Activated CD4-positive, alpha-beta T cell treated with anti-CD3 and anti-CD28 coated beads for 48 hours (primary cell): Measurements from ENCODE around the gene SPINDOC.
A peak's percentile ranks its signal among the peaks of the same experiment; 100 is the strongest.
"Not testable (repeated sequence)": the region's sequence is repeated elsewhere in the genome, so short reads cannot be mapped to it uniquely, and the experiment has no call there.

Experiments
- DNase-seq: peaks from one replicate; pipeline ENCODE4 v3.0.0-alpha.2; 2020

SPINDOC gene

DNA sequence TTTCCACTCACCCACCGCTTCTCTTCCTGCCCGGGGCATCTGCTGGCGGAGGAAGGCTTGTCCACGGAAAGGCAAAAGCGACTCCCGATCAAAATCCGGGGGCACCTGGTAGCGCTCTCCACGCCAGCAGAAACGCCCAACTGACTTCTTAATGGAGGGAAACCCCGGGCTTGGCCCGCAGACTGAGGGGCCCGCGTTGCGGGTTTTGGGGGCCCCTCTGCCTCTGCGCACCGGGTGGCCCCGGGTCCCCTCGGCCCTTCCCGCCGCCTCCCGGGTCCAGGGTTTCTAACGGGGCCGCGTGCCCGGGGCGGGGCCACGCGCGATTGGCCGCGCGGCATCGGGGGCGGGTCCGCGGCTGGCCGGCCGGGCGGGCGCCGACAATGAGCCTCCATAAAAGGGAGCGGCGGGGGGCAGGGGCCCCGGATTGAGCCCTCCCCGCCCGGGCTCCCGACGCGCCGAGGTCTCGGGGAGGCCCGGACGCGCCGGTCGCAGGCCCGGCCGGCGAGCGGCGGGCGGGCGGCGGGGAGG lies at the start of gene SPINDOC:
SPINDOC (plus strand) TSS at position 422 of the 528 bp plus-strand sequence. CDS start 231 bp downstream, outside the sequence.
- DNase-seq, result peak; percentile 76

- DNase-seq, result no peak
Observed at GRCh38 chr11:63763496-63764339, 49.5 kb upstream of the SPINDOC start.

DNA sequence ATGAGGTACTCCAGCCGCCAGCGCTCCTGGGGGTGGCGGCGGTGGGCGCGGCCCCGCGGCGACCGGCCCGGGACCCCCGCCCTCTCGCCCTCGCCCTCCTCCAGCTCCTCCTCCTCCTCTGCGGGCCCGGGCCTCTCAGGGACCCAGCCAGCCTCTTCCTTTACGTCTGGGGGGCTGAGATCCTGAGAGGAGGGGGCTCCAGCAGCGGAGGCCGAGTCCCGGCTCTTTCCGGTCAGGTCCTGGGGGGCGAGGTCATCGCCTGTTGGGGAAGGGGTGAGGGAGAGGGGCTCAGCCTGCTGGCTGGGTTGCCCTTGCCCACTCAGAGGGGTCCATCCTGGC lies 48.9 kb upstream of the SPINDOC start:
- DNase-seq, result no peak

DNA sequence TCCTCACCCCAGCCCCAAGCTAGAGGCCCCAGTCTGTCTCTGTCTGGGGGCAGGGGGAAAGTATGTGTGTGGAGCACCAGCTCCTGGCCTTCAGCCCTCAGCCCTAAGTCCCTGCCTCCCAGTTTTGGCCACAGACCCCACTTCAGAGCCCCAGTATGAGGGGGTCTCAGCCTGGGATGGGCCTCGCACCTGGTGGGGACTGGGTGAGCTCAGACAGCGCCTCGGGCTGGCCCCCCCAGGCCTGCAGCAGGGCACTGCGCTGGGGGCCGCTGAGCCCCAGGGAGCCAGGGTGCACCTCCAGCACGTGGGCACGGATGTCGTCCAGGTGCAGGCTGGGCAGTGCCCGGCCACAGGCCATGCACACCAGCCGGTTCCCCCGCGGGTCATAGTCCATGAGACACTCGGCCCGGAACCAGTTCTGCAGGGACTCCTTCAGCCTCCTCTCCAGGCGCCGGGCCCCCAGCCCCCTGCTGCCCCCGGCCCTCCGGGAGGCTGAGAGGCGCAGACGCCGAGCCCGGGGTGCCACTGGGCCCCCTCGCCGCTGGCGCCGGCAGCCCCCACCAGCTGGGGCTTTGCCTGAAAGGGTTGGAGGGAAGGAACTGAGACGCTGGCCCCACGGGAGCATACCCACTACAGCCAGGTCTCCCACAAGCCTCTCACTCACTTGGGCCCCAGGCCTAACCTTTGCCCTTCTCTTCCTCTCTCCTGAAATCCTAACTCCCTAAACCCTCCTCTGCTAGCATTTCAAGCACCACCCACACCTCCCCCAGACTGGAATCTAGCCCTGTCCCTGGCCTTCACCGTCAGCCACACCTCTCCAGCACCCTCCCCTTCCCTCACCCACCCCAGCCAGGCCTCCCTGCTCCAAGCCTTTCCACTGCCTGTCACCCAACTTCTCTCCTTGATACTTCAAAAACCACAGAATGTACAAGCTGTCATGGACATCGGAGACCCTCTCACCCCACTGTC lies 48.3 kb upstream of the SPINDOC start:
- no peak for DNase-seq

- no peak for DNase-seq
Observed at GRCh38 chr11:63765688-63766241, 47.5 kb upstream of the SPINDOC start.

GRCh38 chr11:63766531-63767235 lies 46.6 kb upstream of the SPINDOC start:
- DNase-seq, result no peak

- DNase-seq, result no peak
Observed at GRCh38 chr11:63767267-63767564, 46.0 kb upstream of the SPINDOC start.

DNA sequence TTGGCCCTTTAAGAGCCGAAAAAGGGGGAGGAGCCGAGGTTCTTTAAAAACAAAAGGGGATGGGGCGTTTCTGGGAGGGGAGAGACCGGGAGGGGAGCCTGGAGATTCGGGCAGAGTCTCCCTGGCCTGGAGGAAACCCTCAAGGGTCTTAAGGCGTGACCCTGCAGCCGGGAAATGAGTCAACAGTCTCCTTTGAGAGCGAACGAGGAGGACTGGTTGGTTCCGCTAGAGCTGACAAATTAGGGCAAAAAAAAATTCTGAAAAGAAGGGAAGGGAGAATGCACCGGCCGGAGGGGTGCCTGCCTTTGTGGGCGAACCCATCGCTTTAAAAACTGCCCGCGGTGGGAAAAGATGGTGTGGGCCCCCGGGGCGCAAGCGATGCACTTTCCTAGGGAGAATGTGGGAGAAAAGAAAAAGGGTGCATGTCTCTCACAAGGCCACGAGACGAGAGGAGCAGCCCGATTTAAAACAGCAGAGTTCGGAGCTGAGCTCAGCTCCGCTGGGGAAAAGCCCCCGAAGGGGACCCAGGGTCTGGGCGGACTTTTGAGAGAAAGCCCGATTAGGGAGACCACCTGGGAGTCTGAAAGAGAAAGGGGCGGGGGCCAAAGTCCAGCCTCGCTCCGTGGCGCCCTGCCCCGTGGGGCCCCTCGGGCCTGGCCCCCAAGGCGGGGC lies 45.6 kb upstream of the SPINDOC start:
- DNase-seq, result peak; percentile 56

DNA sequence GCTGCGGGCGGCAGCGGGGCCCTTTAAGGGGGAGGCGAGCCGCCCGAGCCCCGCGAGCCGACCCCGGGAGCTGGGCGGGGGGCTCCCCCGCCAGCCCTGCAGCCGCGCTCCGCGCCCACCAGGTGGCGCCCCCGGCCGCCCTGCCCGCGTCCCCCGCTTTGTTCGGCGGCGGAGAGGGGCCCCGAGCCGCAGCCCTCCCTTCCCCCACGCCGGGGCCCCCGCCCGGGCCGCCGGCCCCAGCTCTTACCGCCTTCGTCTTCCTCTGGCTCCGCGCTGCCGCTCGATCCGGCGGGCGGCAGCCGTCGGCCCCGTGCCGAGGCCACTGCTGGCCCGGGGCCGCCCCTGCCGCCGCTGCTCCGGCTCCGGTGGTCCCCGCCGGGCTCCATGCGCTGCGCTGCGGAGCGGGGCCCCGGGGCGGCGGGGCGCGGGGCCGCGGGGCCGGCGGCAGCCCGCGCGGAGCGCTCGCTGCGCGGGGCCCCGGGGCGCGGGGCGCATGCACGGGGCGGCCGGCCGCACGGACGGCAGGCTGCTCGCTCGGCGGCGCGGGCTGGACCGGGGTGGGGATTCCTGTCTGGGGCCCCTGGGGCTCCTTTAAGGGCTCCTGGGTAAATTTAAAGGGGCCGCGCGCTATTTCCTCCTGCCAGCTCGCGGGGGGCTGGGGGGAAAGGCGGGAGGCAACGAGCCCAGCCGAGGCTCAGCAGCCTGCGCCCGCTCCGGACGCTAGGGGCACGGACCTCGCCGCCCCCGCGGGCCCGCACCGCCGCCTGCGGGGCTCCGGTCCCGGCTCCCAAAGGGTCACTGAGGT lies 44.8 kb upstream of the SPINDOC start, which contains the start of gene ZFTA:
ZFTA (minus strand) TSS at position 539 of the 805 bp plus-strand sequence; CDS start at position 386, 153 bp downstream.
- peak; percentile 60 for DNase-seq

DNA sequence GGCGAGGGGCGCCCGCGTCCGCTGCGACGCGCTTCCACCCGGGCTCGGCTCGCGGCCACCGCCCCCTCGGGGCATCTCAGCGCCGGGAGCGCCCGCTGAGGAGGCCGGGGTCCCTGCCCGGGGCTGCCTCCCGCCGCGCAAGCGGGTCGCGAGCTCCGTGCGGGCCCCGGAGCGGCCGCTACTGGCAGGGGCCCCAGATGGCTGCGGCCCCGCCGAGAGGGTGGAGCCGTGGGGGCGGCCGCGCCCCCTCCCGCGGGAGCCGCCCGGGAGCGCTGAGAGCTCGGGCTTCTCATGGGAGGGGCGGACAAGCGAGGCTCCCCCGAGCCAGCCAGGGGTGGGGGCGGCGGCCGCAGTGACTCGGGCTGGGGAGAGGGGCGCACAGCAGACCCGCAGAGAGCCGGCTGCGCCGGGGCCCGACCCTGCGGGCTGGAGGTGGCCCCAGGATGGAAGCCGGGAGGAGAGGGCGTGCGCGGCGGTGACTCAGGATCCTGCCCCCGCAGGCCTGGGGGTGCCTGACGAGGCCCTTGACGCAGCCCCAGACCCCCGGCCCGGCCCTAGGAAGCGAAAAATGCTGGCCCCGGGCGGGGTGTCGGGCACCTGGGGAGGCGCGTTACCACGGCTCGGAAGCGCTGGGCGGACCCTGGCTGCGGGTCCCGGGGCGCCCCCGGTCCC lies 44.1 kb upstream of the SPINDOC start:
- peak; percentile 28 for DNase-seq

- no peak for DNase-seq
Observed at GRCh38 chr11:63769714-63770455, 43.4 kb upstream of the SPINDOC start.

GRCh38 chr11:63770763-63771162 lies 42.5 kb upstream of the SPINDOC start:
- DNase-seq, result no peak

GRCh38 chr11:63771741-63772318 lies 41.4 kb upstream of the SPINDOC start:
- DNase-seq, result not testable (repeated sequence)

- DNase-seq, result no peak
Observed at GRCh38 chr11:63775191-63775590, 38.1 kb upstream of the SPINDOC start.

DNA sequence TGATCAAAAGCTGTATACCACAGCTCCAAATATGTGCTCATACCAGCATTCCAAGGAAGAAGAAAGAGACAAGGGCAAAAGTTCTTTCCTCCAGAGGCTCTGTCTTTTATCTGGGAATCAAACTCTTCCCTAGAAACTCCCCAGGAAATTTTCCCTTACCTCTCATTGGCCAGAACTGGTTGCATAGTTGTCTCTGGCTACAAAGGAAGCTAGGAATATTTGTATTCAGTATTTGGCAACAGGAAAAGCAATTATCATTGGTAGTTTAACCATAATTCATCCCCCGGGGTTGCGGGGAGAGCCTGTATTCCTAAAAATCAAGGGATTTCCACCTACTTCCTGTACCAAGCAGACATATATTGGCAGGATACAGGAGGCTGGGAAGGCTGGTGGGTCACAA lies 34.2 kb upstream of the SPINDOC start:
- no peak for DNase-seq

- no peak for DNase-seq
Observed at GRCh38 chr11:63782749-63783148, 30.5 kb upstream of the SPINDOC start.

- no peak for DNase-seq
Observed at GRCh38 chr11:63783925-63784592, 29.2 kb upstream of the SPINDOC start.

GRCh38 chr11:63785823-63786222 lies 27.4 kb upstream of the SPINDOC start:
- DNase-seq, result no peak
